C4-2B (cell line): ENCODE data around the gene DPP7.

ENCODE experiments used
- ZFX ChIP-seq: fragments of 450-650 bp; IDR thresholded peaks from 2 replicates; pipeline ENCODE4 v1.6.1; 2017
- TF ChIP-seq, protein P1 (sequence below): fragments of 450-650 bp; conservative IDR thresholded peaks from 2 replicates; pipeline ENCODE4 v1.5.1; 2017; ENCODE audit warnings: mild to moderate bottlenecking

GRCh38 chr9:137141976-137142936 is 27.7 kb upstream of the DPP7 start:
- TF ChIP-seq, protein P1, sequence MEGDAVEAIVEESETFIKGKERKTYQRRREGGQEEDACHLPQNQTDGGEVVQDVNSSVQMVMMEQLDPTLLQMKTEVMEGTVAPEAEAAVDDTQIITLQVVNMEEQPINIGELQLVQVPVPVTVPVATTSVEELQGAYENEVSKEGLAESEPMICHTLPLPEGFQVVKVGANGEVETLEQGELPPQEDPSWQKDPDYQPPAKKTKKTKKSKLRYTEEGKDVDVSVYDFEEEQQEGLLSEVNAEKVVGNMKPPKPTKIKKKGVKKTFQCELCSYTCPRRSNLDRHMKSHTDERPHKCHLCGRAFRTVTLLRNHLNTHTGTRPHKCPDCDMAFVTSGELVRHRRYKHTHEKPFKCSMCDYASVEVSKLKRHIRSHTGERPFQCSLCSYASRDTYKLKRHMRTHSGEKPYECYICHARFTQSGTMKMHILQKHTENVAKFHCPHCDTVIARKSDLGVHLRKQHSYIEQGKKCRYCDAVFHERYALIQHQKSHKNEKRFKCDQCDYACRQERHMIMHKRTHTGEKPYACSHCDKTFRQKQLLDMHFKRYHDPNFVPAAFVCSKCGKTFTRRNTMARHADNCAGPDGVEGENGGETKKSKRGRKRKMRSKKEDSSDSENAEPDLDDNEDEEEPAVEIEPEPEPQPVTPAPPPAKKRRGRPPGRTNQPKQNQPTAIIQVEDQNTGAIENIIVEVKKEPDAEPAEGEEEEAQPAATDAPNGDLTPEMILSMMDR, result no peak
- no peak for TF ChIP-seq ZFX
